ENCODE data around the gene TBXAS1. TPM values are rescaled to one million over a fixed set of nuclear protein-coding genes. Genes with fewer than 3 reads are reported as not detected.

Gene TBXAS1
- total RNA-seq, 1 experiment from 2014 or later: 2.3 TPM

GRCh38 chr7:139896831-139897230, 67.8 kb downstream of the TBXAS1 start:
- Mint-ChIP-seq H3K36me3 (no peaks in the 10 kb centered on the region), H3K4me1 (no peaks in the 10 kb centered on the region), H3K27ac (no peak overlapping the region), H3K27me3 (ENCODE audit: low read depth) (no peaks in the 10 kb centered on the region), H3K4me3 (no peak overlapping the region), H3K9me3 (no peaks in the 10 kb centered on the region)
- no peak for ATAC-seq
- no peak for TF ChIP-seq ZNF263 (CRISPR knock-in tag; IDR thresholded peaks at IDR 0.05; ENCODE audit: low read depth)
- no peak for TF ChIP-seq GABPB1 (CRISPR knock-in tag; IDR thresholded peaks at IDR 0.05)
- no peak for TF ChIP-seq MYBL2 (CRISPR knock-in tag; IDR thresholded peaks at IDR 0.05)
- TF ChIP-seq, protein P1, sequence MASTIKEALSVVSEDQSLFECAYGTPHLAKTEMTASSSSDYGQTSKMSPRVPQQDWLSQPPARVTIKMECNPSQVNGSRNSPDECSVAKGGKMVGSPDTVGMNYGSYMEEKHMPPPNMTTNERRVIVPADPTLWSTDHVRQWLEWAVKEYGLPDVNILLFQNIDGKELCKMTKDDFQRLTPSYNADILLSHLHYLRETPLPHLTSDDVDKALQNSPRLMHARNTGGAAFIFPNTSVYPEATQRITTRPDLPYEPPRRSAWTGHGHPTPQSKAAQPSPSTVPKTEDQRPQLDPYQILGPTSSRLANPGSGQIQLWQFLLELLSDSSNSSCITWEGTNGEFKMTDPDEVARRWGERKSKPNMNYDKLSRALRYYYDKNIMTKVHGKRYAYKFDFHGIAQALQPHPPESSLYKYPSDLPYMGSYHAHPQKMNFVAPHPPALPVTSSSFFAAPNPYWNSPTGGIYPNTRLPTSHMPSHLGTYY (CRISPR knock-in tag; IDR thresholded peaks at IDR 0.05): no peak
- no peak for TF ChIP-seq JUN (CRISPR knock-in tag; IDR thresholded peaks at IDR 0.05)
- TF ChIP-seq ZBTB21 (CRISPR knock-in tag; IDR thresholded peaks at IDR 0.05; ENCODE audit: borderline replicate concordance): no peak
- TF ChIP-seq NR2C2 (CRISPR knock-in tag; IDR thresholded peaks at IDR 0.05): no peak
- TF ChIP-seq, protein P2, sequence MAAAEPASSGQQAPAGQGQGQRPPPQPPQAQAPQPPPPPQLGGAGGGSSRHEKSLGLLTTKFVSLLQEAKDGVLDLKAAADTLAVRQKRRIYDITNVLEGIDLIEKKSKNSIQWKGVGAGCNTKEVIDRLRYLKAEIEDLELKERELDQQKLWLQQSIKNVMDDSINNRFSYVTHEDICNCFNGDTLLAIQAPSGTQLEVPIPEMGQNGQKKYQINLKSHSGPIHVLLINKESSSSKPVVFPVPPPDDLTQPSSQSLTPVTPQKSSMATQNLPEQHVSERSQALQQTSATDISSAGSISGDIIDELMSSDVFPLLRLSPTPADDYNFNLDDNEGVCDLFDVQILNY (CRISPR knock-in tag; IDR thresholded peaks at IDR 0.05): no peak
- TF ChIP-seq ZMAT4 (CRISPR knock-in tag; IDR thresholded peaks at IDR 0.05): no peak
- TF ChIP-seq GTF2I (CRISPR knock-in tag; conservative IDR thresholded peaks at IDR 0.05): no peak
- TF ChIP-seq ZNF121 (CRISPR knock-in tag; IDR thresholded peaks at IDR 0.05): no peak
- no peak for TF ChIP-seq NFYB (CRISPR knock-in tag; conservative IDR thresholded peaks at IDR 0.05; ENCODE audit: low read depth)
- TF ChIP-seq, protein P3, sequence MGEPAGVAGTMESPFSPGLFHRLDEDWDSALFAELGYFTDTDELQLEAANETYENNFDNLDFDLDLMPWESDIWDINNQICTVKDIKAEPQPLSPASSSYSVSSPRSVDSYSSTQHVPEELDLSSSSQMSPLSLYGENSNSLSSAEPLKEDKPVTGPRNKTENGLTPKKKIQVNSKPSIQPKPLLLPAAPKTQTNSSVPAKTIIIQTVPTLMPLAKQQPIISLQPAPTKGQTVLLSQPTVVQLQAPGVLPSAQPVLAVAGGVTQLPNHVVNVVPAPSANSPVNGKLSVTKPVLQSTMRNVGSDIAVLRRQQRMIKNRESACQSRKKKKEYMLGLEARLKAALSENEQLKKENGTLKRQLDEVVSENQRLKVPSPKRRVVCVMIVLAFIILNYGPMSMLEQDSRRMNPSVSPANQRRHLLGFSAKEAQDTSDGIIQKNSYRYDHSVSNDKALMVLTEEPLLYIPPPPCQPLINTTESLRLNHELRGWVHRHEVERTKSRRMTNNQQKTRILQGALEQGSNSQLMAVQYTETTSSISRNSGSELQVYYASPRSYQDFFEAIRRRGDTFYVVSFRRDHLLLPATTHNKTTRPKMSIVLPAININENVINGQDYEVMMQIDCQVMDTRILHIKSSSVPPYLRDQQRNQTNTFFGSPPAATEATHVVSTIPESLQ (CRISPR knock-in tag; IDR thresholded peaks at IDR 0.05): no peak
- no peak for TF ChIP-seq ZNF532 (CRISPR knock-in tag; IDR thresholded peaks at IDR 0.05; ENCODE audit: borderline replicate concordance)
- no peak for TF ChIP-seq KAT7 (CRISPR knock-in tag; IDR thresholded peaks at IDR 0.05; ENCODE audit: borderline replicate concordance)
- CTCF ChIA-PET: no interaction called here
- POLR2A ChIA-PET: no interaction called here
- no peak for DNase-seq (ENCODE audit: low spot score)

DNA sequence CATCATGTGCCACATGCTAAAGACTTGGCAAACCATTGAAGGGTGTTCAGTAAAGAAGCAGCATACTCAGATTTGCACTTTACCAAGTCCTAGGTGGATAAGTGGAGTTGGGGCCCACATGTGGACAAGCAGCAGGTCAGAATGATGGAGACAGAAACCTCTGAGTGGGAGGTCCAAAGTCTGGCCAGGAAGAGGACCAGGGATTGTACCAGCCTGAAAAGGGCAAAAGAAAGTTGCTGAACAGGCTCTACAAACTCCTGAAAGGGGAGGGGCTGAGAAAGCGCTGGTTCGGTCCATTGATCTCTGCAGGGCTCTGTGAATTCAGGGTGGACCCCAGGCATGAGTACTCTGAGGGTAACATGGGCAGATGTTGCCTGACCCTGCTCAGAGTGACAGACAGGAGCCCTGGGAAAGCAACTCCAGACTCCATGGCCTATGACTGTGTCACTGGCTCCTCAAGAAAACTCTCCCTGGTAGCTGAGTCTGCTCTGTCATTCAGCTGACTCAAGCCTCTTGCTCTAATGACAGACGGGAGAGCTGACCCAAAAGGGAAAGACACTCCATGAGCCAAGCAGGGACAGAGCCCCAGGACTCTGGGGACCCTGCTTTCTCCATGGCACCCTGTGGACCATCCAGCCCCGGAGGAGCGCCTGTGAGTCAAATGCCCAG, 68.5 kb downstream of the TBXAS1 start:
- ATAC-seq: no peak
- H3K27me3 Mint-ChIP-seq (ENCODE audit: low read depth): no peaks in the 10 kb centered on the region
- no peak overlapping the region for H3K4me3 Mint-ChIP-seq
- H3K4me1 Mint-ChIP-seq: no peaks in the 10 kb centered on the region
- no peak for DNase-seq (ENCODE audit: low spot score)
- CTCF ChIA-PET: no interaction called here
- peaks cover 6% of the 10 kb centered on the region for H3K9me3 Mint-ChIP-seq
- H3K36me3 Mint-ChIP-seq: no peaks in the 10 kb centered on the region
- POLR2A ChIA-PET: no interaction called here
- no peak overlapping the region for H3K27ac Mint-ChIP-seq
- TF ChIP-seq, protein P4, sequence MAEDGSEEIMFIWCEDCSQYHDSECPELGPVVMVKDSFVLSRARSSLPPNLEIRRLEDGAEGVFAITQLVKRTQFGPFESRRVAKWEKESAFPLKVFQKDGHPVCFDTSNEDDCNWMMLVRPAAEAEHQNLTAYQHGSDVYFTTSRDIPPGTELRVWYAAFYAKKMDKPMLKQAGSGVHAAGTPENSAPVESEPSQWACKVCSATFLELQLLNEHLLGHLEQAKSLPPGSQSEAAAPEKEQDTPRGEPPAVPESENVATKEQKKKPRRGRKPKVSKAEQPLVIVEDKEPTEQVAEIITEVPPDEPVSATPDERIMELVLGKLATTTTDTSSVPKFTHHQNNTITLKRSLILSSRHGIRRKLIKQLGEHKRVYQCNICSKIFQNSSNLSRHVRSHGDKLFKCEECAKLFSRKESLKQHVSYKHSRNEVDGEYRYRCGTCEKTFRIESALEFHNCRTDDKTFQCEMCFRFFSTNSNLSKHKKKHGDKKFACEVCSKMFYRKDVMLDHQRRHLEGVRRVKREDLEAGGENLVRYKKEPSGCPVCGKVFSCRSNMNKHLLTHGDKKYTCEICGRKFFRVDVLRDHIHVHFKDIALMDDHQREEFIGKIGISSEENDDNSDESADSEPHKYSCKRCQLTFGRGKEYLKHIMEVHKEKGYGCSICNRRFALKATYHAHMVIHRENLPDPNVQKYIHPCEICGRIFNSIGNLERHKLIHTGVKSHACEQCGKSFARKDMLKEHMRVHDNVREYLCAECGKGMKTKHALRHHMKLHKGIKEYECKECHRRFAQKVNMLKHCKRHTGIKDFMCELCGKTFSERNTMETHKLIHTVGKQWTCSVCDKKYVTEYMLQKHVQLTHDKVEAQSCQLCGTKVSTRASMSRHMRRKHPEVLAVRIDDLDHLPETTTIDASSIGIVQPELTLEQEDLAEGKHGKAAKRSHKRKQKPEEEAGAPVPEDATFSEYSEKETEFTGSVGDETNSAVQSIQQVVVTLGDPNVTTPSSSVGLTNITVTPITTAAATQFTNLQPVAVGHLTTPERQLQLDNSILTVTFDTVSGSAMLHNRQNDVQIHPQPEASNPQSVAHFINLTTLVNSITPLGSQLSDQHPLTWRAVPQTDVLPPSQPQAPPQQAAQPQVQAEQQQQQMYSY (CRISPR knock-in tag; IDR thresholded peaks at IDR 0.05): no peak
- TF ChIP-seq JAZF1 (CRISPR knock-in tag; IDR thresholded peaks at IDR 0.05) (no peak), TCF7 (CRISPR knock-in tag; IDR thresholded peaks at IDR 0.05; ENCODE audit: low read depth) (no peak), FOXK1 (CRISPR knock-in tag; IDR thresholded peaks at IDR 0.05) (no peak), USF2 (CRISPR knock-in tag; IDR thresholded peaks at IDR 0.05) (no peak)

Measured in WTC11 (cell line).